ENCODE data around the gene HEXIM2.

HEXIM2 gene

DNA sequence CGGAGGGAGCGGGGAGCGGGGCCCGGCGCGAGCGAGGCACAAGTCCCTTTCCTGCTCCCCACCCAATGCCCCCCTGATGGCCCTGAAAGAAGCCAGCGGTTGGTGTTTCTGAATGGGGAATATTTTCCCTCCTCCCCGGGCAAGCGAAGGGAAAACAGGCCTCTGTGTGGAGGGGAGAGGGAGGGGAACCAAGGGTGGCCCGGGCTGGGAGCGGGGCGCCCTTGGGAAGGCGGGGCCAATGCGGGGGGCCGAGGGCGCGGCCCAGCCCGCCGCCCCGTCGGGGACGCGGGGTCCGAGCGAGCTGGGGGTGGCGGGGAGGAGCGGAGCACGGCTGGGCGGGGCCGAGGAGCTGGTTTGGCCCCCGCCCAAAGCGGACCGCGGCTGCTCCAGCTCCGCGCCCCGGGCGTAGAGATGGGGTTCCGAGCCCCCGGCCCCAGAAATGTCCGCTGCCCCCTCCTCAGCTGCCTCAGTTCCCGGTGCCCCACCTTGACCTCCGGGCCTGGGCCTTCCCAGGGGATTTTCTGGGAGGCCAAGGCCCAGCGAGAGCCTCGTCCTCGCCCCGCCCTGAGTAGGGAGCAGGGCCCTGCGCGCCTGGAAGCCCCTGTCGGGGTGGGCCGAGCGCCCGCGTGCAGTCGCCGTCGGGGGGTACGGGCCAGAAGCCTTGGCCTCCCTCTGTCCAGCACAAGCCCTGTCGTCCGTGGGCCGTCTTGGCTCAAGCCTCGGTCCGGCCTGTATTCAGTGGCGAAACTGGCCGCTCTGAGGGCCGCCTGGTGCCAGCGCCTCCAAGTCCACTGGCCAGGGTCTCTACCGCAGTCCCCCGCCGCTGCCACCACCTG, 17.3 kb upstream of the HEXIM2 start:
- DNase-seq (ENCODE audit: low spot score) = no peak

GRCh38 chr17:45145035-45145389, 16.7 kb upstream of the HEXIM2 start:
- no peak for DNase-seq (ENCODE audit: low spot score)

DNA sequence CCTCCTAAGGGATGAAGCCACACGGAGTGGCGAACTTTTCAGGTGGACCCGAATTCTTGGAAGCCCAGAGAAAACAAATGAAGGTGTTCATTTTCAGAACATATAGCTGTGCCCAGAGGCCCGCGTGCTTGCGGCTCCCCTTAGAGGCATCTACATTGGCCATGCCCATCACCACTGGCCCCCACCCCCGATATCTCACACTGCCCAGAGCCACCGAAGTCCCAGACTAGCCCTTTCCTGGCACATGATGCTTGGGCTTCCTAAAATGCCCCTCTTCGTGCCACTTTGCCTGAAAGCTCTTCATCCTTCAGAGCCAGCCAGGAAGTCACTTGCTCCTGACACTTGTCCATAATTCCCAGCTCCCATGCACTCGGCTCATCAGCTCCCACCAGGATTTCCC, 15.5 kb upstream of the HEXIM2 start:
- no peak for DNase-seq (ENCODE audit: low spot score)

GRCh38 chr17:45146592-45146889, 15.1 kb upstream of the HEXIM2 start:
- DNase-seq (ENCODE audit: low spot score) = no peak

GRCh38 chr17:45146890-45147580, 14.6 kb upstream of the HEXIM2 start:
- no peak for DNase-seq (ENCODE audit: low spot score)

DNA sequence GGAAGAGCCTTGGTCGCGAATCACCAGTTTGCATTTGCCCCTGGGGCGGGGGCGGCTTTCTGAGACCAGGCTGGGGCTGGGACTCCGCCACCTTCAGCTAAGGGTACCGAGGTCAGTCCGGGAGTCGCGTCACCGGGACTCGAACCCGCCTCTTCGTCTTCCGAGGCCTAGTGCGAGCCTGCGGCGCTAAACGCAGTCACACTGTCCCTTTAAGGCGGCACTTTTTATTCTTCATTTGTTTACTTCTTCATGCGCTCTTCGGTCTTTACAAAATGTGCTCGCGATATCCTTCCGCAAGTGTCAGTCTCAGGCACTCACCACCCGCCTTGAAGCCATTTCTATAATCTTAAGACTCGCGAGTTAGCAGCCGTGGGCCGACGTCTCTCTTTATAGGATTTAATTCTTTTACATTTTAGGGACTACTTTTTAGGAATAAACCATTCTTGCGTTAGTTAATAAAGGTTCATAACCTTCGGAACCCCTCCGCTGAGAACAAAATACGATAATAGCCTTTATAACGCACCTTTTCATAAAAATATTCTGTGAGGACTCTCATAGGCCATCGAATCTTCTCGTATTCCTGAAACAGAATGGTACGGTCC, 14.0 kb upstream of the HEXIM2 start:
- peak; percentile 89 for DNase-seq (ENCODE audit: low spot score)

DNA sequence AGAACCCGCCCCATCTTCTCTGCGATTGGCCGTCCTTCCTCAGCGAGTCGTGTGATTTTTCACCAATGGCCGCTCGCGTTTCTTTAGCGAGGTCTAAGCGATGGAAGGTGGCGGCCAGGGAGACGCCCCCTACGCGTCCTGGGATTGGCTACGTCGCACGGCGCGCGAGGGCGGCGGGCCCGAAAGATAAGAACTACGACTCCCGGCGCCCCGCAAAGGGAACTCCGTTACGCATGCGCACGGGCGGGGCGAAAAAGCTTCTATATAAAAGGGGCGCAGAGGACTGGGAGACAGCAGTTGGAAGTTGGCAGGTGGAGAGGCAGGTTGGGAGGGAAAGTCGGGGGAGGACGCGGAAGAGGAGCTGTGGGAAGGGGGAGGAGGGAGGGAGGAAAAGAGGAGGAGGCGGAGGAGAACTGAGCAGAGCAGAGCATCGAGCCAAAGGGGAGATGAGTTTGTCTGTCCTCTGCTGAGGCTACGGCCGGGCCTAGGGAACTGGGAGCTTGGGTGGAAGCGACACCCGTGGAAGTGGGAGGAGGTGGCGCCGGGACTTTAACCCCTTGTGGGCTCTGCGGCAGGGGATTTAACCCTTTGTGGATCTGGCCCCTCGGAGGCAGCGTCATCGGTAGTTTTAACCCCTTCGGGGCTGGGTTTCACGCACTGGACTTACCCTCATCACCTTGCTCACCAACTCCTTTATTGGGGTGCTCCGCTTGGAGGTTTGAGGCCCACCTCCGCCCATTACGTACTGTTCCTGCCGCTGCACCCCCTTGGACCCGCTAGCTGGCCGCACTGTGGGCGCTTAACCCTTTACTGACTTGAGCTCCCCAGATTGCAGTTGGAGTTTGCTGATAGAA, 13.3 kb upstream of the HEXIM2 start, which contains the start of gene HEXIM1:
HEXIM1 (plus strand) TSS at position 293 of the 854 bp plus-strand sequence. CDS start 716 bp downstream, outside the sequence.
- peak; percentile 99 for DNase-seq (ENCODE audit: low spot score)

DNA sequence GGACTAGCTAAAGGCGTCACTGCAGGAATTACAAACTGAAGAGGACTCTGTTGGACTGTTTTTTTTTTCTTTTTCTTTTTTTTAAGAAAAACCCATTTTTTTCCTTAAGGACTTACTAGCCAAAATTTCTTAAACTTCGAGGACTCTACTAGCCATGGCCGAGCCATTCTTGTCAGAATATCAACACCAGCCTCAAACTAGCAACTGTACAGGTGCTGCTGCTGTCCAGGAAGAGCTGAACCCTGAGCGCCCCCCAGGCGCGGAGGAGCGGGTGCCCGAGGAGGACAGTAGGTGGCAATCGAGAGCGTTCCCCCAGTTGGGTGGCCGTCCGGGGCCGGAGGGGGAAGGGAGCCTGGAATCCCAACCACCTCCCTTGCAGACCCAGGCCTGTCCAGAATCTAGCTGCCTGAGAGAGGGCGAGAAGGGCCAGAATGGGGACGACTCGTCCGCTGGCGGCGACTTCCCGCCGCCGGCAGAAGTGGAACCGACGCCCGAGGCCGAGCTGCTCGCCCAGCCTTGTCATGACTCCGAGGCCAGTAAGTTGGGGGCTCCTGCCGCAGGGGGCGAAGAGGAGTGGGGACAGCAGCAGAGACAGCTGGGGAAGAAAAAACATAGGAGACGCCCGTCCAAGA, 12.5 kb upstream of the HEXIM2 start:
- peak; percentile 70 for DNase-seq (ENCODE audit: low spot score)

GRCh38 chr17:45149669-45150664, 11.7 kb upstream of the HEXIM2 start:
- DNase-seq (ENCODE audit: low spot score) = peak; percentile 24

- no peak for DNase-seq (ENCODE audit: low spot score)
Observed at GRCh38 chr17:45150911-45151809, 10.5 kb upstream of the HEXIM2 start.

- peak; percentile 30 for DNase-seq (ENCODE audit: low spot score)
Observed at GRCh38 chr17:45155029-45155428, 6.6 kb upstream of the HEXIM2 start.

DNA sequence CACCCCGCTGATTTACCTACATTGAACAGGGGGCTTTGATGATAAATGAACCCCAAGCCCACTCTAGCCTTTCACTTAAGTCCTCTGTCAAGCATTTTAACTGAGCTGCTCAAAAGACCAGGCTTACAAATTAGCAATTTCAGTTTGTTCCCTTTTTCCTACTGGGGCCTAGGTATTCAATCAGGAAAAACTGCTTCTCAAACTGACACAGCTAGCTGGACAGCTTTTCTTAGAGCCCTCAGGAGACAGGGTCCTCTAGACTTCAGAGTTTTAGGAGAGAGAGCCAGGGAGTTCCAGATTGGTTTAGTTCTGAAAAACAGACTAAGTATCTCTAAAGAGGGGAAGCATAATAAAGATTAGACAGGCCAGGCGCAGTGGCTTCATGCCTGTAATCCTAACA, 6.2 kb upstream of the HEXIM2 start:
- no peak for DNase-seq (ENCODE audit: low spot score)

GRCh38 chr17:45156242-45156641, 5.4 kb upstream of the HEXIM2 start:
- no peak for DNase-seq (ENCODE audit: low spot score)

GRCh38 chr17:45160447-45161287, 1.0 kb upstream of the HEXIM2 start:
- peak; percentile 52 for DNase-seq (ENCODE audit: low spot score)

- DNase-seq (ENCODE audit: low spot score) = no peak
Observed at GRCh38 chr17:45162025-45162687, 481 bp downstream of the HEXIM2 start.

GRCh38 chr17:45164734-45165269, 3.1 kb downstream of the HEXIM2 start:
- no peak for DNase-seq (ENCODE audit: low spot score)

DNA sequence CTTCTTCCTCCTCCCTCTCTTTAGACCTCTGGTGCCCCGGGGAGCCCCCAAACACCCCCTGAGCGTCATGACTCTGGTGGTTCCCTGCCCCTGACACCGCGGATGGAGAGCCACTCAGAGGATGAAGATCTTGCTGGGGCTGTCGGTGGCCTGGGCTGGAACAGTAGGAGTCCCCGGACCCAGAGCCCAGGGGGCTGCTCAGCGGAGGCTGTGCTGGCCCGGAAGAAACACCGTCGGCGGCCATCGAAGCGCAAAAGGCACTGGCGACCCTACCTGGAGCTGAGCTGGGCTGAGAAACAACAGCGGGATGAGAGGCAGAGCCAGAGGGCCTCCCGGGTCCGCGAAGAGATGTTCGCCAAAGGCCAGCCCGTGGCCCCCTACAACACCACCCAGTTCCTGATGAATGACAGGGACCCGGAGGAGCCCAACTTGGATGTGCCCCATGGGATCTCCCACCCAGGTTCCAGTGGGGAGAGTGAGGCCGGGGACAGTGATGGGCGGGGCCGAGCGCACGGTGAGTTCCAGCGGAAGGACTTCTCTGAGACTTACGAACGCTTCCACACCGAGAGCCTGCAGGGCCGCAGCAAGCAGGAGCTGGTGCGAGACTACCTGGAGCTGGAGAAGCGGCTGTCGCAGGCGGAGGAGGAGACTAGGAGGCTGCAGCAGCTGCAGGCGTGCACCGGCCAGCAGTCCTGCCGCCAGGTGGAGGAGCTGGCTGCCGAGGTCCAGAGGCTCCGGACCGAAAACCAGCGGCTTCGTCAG, 7.5 kb downstream of the HEXIM2 start:
- no peak for DNase-seq (ENCODE audit: low spot score)

All from CD4-positive, alpha-beta T cell treated with Interleukin-2 at 100 ng/mL for 4 hours (primary cell).